ENCODE results near the gene GALNT2.

The GALNT2 gene

DNA sequence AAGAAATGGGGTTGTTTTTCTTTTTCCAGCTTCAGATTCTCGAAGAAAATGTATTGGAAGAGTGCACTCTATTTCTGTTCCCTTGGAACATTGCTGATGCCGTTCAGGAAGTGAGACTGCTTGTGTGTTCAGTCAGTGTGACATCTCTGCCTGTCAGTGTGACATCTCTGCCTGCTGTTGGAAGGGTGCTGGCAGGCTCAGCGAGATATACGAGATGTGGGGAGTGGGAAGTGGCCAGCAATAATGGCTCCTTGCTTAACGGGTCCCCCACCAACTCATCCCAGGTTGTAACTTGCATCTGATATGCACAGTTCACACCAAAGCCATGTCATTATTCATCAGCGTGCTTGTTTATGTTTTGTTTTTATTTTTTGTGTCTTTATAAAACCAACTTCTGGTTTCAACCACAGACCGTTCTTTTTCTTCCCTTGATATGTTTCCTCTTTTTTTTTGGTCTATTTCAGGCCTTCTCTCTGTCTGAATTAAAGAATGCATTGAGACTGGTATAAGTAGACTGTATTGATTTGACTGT lies 145.4 kb downstream of the GALNT2 start:
- no peak for DNase-seq (ENCODE audit: low spot score)

DNA sequence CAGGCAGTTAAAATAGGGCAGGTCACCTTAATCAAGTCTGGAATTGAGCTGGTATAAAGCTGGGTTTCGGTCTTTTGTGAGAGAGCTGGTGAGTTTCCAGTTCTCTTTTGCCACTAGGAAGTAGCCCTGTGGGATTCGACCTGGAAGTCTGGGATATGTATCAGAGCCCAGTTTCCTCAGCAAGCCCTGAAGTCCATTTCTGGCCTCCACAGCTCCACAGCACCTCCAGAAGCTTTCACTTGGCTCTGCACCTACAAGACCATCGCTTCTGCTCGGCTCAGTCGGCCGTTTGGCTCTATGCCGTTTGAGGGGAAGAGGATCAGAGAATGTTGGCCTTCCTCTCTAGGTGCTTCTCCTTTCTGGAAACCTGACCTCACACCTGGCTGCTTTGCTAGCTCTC lies 148.0 kb downstream of the GALNT2 start:
- no peak for DNase-seq (ENCODE audit: low spot score)

GRCh38 chr1:230215529-230215928 lies 148.5 kb downstream of the GALNT2 start:
- DNase-seq (ENCODE audit: low spot score): no peak

GRCh38 chr1:230216896-230217295 lies 149.9 kb downstream of the GALNT2 start:
- no peak for DNase-seq (ENCODE audit: low spot score)

DNA sequence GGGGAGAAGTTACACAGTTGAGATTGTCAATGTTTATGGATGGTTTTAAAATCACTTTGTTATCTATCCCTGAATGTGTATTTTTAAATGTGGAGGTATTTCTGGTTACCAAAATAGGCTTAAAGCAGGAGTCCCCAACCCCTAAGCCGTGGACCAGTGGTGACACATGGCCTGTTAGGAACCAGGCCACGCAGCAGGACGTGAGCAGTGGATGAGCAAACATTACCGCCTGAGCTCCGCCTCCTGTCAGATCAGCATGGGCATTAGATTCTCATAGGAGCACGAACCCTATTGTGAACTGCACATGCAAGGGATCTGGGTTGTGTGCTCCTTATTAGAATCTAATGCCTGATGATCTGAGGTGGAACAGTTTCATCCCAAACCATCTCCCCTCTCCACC lies 151.6 kb downstream of the GALNT2 start:
- DNase-seq (ENCODE audit: low spot score): no peak

DNA sequence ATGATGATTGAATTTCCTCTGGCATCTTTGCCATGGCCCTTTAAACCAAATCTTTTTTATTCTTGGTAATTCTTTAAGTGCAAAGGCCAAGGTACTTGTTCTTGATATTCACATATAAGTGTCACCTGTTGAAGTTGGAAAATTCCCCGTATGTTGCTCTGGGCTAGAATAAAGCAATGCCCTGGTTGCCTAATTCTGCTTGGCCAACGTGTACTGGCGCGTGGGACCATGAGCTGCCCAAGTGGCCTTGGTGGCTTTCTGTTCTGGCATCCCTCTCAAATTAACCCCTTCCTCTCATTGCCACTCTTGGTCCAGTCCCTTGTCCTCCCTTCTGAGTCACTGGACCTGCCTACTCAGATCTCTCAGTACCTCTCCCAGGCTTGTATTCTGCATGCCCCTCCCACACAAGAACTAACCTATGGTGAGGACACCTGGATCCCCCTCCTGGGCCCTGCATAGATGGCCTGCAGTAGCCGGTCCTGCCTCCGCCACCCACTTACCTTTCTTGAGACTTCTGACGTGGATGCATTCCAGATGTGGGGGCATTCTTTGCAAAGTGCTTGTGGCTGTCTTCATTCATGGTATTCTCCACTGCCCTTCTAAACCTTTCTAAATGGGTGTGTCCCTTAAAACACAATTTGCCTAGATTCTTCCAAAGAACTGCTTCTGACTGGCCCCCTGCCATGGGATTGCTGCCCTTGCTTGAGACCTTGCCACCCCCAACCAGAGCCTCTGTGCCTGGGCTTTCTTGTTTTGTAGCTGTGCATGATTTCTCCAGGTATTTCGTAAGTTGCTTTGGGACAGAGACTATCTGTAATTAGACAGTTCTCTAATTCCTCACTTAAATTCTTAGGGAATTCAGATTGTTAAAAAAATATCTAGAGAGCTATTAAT lies 152.4 kb downstream of the GALNT2 start:
- no peak for DNase-seq (ENCODE audit: low spot score)

- DNase-seq (ENCODE audit: low spot score): no peak
Observed at GRCh38 chr1:230220478-230220877, 153.4 kb downstream of the GALNT2 start.

DNA sequence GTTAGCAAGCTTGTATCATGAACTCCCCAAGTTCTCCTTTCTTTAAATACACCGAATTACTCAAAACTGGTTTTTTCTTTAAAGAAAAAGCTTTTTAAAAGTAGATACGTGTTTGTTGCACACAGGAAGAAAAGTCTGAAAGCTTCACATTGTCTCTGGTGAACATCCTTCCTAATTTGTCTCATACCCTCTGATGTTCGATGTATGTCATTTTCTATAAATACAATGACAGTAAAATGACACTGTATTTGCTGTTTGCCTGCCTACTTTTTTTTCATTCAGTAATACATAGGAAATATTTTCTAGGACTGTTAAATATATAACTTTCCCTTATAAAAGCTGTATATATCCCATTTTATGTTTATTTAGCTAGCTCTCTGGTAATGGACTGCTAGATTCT lies 153.9 kb downstream of the GALNT2 start:
- DNase-seq (ENCODE audit: low spot score): no peak

GRCh38 chr1:230222678-230223077 lies 155.6 kb downstream of the GALNT2 start:
- DNase-seq (ENCODE audit: low spot score): no peak

- no peak for DNase-seq (ENCODE audit: low spot score)
Observed at GRCh38 chr1:230224101-230224960, 157.3 kb downstream of the GALNT2 start.

DNA sequence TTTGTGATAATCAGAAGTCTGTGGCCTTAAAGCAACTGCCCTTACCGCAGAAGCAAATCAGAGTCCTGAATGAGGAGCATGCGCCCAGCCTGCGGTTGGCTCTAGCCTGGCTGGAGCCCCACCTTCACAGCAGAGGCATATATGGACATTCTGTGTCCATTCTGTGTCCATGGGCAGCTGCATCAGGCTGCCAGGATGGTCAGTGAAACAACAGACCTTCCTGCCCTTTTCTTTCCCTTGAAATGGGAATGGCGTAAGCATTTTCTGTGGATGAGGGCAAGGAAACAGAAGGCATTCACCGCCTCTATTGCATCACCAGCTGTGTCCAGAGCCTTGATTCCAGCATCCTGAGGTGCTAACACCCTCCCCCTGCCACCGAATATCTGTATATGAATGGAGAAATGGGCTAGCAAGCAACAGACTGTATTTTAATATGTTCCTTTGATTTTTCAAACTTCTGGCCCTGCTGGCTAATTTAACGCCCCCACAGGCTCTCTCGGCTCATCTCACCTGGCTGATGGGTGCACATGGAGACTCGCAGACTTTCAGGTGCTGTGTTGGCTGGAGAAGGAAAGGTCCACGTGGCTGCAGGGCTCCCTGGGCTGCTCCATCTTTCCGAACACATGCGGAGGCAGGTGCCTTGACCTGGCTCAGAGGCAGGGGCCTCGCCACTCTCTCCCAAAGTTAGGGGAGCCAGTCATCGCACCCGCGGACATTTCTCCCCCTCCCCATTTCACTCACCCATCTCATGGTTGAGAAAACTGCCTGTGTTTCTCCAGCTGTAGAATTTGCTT lies 159.2 kb downstream of the GALNT2 start:
- DNase-seq (ENCODE audit: low spot score): no peak

DNA sequence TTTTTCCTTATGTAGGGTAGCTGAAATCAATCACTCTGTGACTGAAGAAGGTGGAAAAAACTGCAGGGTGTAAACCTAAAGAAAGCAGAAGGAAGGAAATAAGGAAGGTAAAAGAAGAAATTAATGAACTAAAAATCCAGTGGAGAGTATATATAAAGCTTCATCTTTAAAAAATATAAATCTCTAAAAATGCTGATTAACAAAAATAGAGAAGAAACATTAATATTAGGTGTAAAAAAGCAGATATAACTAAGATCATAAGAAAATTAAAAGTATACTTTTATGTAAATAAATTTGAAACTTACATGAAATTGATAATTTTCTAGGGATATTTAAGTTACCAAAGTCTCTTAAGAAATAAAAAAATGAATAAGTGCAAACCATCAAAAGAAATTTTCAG lies 159.8 kb downstream of the GALNT2 start:
- DNase-seq (ENCODE audit: low spot score): no peak

DNA sequence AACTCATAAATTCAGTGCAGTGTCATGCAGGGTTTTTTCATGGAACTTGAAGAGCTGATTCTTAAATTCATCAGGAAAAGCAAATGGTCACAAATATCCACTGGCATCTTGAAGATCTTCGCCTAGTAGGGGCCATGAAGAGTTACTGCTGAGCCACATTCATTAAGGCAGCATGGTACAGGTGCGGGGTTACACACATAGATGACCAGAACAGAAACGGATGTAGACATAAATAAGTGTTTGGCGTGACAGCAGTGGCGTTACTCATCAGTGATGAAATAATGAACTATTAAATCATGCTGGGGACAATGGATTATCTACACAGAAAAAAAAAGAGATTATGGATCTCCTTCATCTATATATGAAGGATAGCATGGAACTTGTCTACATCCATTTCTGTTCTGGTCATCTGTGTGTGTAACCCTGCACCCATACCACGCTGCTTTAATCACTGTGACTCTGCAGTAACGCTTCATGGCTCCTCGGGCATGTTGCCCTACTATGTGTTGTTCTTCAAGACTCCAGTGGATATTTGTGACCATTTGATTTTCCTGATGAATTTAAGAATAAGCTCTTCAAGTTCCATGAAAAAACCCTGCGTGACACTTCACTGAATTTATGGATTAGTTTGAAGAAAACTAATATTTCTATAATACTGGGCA lies 161.3 kb downstream of the GALNT2 start:
- no peak for DNase-seq (ENCODE audit: low spot score)

DNA sequence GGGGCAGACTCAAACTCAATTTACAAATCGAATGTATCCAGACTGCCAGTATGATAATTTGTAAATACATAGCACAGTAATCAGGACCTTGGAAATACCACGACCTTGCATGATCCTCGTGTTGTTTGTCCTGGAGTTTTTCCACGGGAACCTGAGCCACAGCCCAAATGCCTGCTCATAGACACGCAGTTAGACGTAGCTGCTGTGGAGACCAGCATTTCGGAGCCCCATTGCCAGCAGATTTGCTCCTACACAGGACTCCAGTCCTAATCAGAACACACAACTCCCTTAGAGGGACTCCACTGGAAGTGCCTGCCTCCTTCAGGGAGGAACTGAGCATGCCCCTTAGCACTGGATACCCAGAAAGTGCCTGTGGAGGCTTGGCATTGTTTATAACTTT lies 163.2 kb downstream of the GALNT2 start:
- DNase-seq (ENCODE audit: low spot score): no peak

DNA sequence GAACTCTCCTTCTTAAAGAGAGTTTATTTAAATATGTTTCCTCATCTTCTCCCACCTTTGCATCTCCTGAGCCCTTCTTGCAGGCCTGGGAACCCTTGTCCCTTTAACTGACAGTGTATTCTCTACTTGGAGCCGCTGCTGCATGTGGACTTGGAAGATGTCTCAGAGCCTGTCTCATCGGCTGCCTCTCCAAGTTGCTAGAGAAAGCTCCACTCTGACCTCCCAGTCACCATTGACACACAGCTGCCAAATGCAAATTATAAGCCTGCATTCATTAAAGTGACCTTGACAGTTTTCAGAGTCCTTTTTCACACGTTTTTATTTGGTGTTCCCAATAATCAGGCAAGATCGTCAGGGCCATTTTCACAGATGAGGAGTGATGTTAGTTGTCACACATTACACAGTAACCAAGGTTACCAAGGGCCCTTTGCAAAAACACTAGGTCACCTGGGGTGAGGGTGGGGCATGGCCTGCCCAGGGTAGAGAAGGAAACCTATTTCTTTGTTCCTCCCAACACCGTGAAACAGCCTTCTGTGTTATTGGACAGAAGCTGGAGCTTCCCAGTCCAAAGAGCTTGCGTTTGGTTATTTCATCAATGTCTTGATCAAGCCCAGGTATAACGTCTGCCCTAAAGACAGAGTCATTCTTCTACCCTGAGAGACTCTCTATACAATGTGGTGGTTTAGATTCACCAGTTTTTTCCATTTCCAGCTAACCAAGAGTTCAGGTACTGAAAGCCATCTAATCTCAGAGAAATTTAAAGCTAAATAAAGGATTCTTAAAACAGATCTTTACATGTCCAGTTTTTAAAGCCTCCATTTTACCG lies 164.1 kb downstream of the GALNT2 start:
- DNase-seq (ENCODE audit: low spot score): no peak

- DNase-seq (ENCODE audit: low spot score): no peak
Observed at GRCh38 chr1:230231774-230232145, 164.7 kb downstream of the GALNT2 start.

DNA sequence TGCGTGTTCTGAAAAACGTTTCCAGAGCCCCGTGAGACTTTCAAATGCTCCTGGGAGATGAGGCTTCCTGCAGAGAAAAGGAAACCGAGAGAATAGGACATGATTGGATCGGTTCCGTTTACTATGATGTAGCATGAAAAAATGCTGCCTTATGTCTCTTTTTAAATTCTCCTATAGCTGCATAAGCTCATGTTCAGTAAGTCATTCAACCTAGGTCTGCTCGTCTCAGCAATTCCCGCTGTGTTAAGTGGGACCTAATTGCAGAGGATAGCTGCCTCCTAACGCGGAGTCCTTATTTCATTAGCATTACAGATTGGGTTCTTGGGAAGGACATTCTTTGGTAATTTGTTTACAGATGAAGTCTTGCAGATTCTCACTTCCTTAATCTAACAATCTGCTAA lies 165.3 kb downstream of the GALNT2 start:
- DNase-seq (ENCODE audit: low spot score): no peak

DNA sequence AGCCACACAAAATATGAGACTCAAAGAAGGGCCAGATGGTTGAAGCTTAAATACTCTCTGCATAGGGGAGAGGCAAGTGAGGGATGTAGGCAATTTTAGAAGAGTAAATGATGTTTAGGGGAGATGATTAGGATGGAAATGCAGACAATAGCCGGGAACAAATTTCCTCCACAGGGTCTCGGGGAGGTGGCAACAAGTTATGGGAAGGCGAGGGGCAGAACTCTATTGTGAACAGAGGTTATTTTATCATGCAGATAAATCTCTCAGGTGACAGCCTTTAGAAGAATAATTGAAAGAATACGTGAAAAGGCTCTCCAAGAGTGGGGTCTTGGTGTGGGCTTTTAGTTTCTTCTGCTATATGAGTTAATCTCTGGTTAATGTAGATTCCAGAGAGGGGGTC lies 166.7 kb downstream of the GALNT2 start:
- no peak for DNase-seq (ENCODE audit: low spot score)

DNA sequence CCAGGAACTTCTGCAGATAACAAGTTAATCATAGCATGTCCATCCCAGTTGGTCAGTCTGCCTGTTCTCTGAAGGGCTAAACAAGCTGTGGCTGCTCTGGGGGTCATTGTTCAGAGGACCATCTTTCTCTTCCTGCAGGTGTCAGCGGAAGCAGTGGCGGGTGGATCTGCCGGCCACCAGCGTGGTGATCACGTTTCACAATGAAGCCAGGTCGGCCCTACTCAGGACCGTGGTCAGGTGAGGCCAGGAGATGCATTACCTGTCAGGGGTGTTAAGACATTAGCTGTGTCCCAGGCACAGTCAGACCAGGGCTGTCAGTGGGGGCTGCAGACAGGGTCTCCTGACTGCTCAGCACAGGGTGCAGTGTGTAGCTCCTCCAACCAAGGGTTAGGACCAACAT lies 168.8 kb downstream of the GALNT2 start:
- DNase-seq (ENCODE audit: low spot score): no peak

DNA sequence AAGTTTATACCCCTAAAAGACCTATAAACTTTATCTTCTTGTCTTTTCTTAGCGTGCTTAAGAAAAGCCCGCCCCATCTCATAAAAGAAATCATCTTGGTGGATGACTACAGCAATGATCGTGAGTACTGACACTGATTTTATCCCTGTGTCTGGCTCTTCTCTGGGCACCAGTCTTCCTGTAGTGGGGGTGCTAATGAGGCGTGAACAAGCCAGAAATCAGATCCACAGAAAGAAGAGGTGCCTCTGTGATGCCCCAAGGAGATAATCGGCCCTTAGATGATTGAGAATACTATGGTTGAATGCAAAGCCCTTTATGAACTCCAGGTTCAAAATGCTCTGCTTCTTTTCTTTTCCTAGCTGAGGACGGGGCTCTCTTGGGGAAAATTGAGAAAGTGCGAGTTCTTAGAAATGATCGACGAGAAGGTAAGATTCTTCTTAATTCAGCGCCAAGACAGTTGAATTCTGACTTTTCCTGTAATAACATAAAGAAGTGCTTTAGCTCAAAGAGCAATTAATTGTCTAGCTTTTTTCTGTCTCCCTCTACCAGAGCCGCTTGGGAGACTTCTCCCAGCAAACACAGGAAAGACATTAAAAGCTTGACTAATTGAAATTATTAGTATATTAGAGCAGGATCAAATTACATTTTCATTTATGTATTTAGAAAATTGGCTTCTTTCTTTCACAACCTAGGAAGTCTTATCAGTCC lies 169.4 kb downstream of the GALNT2 start:
- DNase-seq (ENCODE audit: low spot score): no peak
